Stimulated activated CD4-positive, alpha-beta T cell treated with anti-CD3 and anti-CD28 coated beads, Interleukin-15, amount 100 ng/mL, for 1 hour (primary cell): ENCODE data around the gene SFMBT2.
"Not testable (repeated sequence)": the region's sequence is repeated elsewhere in the genome, so short reads cannot be mapped to it uniquely, and the experiment has no call there.

Source experiments
- DNase-seq, 2 donors: peaks; one replicate each; pipeline ENCODE4 v3.0.0-alpha.2; 2020; ENCODE audit warnings: low read depth in 1 of 2, low spot score in 1 of 2

Gene SFMBT2

GRCh38 chr10:7329219-7329618, 81.6 kb downstream of the SFMBT2 start:
- no peak for DNase-seq

DNA sequence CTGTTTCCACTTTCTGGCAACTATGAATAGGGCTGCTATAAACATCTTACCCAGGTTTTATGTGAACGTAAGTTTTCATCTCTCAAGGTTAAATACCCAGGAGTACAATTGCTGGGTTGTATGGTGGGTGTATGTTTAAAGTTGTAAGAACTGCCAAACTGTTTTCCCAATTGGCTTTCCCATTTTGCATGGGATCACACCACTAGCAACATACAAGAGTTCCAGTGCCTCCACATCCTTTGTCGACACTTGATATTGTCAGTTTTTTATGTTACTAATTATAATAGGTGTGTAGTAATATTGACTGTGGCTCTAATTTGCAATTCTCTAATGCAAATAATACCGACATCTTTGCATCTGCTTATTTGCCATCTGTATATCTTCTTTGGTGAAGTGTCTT, 82.9 kb downstream of the SFMBT2 start:
- DNase-seq = no peak

- DNase-seq = no peak
Observed at GRCh38 chr10:7322623-7323022, 88.2 kb downstream of the SFMBT2 start.

- DNase-seq = no peak
Observed at GRCh38 chr10:7320072-7320471, 90.8 kb downstream of the SFMBT2 start.

GRCh38 chr10:7319632-7320031, 91.2 kb downstream of the SFMBT2 start:
- no peak for DNase-seq

- no peak for DNase-seq
Observed at GRCh38 chr10:7318836-7319235, 92.0 kb downstream of the SFMBT2 start.

GRCh38 chr10:7317786-7318446, 92.9 kb downstream of the SFMBT2 start:
- no peak for DNase-seq

GRCh38 chr10:7316839-7317238, 94.0 kb downstream of the SFMBT2 start:
- no peak for DNase-seq

GRCh38 chr10:7315906-7316305, 94.9 kb downstream of the SFMBT2 start:
- DNase-seq = no peak

- no peak for DNase-seq
Observed at GRCh38 chr10:7314170-7314569, 96.7 kb downstream of the SFMBT2 start.

DNA sequence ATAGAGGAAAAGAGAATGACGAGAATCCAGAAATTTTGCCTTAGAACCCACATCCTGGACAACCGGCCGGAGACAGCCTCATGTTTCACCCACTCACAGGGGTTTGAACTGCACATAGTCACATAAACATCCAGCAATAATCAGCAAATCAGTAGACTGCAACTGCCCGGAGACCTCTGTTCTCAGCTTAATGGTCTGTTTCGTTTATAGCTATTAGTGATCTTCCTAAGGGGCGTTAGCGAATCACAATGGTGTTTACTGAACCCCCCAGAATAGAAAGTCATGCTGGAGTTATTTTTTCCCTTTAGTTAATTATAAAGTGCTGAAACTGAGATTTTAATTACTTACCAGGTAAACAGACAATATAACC, 98.4 kb downstream of the SFMBT2 start:
- DNase-seq = no peak

- not testable (repeated sequence) for DNase-seq
Observed at GRCh38 chr10:7311850-7312487, 98.9 kb downstream of the SFMBT2 start.

GRCh38 chr10:7311218-7311849, 99.5 kb downstream of the SFMBT2 start:
- DNase-seq = no peak

- DNase-seq = no peak
Observed at GRCh38 chr10:7310076-7310475, 100.8 kb downstream of the SFMBT2 start.

DNA sequence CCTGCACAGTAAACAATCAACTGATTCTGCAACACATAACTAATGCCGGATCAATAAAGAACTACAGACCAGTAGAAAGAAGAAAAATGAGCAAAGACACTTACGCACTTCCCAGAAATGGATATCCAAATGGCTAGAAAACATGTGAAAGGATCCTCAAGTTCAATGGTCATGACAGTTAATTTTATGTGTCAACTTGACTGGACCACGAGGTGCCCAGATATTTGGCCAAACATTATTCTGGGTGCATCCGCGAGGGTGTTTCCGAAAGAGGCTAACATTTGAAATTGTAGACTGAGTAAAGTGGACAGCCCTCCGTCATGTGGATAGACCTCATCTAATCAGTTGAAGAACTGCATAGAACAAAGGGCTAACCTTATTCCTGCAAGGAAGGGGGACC, 102.0 kb downstream of the SFMBT2 start:
- DNase-seq = no peak

GRCh38 chr10:7306616-7307015, 104.2 kb downstream of the SFMBT2 start:
- DNase-seq = no peak

GRCh38 chr10:7306147-7306546, 104.7 kb downstream of the SFMBT2 start:
- DNase-seq = no peak

- DNase-seq = no peak
Observed at GRCh38 chr10:7305053-7305452, 105.8 kb downstream of the SFMBT2 start.

DNA sequence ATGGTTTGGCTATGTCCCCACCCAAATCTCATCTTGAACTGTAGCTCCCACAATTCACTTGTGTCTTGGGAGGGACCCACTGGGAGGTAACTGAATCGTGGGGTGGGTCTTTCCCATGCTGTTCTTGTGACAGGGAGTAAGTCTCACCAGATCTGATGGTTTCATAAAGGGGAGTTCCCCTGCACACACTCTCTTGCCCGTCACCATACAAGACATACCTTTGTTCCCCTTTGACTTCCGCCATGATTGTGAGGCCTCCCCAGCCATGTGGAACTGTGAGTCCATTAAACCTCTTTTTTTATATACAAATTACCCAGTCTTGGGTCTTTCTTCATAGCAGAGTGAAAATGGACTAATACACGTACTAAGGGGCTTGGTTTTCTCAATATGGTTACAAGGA, 106.7 kb downstream of the SFMBT2 start:
- no peak for DNase-seq

GRCh38 chr10:7302930-7303557, 107.8 kb downstream of the SFMBT2 start:
- no peak for DNase-seq

DNA sequence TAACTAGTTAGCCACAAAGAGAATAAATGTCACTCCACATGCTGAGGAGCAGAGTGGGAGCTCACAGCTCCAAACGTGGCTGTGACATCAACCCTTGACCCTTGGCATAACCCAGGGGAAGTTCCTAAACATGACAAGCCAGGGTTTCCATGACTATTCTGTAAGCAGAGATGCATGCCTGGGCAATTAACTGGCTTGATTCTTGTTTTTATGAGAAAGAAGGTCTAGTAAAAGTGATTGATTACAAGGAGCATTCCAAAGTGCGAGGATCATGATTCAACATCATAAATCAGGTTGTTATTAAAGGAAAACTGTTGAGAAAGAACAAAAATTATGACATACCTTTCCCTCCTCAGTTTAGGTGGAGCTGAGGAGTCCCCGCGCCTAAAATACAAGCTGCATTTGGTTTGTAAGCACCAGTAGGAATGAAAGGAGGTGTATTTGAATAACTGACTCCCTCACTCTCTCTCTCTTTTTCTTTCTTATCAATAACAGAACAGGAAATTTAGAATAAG, 108.4 kb downstream of the SFMBT2 start:
- DNase-seq = no peak
